Measurements from ENCODE around the gene PRDM11.

PRDM11 gene

DNA sequence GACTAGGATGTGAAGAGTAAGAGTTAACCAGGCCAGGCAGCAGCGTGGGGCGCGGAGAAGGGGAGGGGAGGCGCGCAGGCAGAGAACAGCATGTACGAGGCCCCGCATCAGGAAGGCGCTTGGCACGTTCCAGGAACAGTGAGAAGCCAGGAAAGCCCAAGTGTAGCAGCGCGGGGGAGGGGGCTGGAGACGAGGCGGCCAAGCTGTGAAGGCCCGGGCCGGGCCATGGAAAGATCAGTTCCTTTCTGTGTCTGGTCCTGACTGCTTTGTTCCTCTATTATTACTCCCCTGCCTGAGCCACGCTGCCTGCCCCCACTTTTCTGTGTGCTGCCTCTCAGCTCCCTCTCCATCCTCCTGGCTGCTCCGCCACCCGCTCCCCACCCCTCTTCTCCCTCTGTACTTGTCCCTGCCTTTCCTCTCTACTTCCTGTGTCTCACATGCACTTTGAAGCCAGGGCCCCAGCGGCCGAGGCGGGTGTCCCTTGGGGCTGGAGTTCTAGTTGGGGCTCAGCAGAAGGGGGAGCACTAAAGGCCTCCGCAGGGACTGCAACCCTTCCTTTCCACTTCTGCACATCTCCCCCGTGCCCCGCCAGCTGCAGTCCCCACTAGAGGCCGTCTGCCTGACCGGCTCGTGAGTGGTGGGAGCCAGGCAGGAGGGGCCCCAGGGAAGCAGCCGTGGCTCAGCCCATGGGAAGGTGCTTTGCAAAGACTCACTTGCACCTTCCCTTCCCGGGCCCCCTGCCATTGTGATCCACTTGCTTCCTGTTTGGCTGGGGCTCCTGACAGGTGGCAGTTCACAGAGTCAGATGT is 63.7 kb downstream of the PRDM11 start:
- Histone ChIP-seq H3K9ac (no peak overlapping the region), H3K79me2 (no peaks in the 10 kb centered on the region), H3K4me1 (no peaks in the 10 kb centered on the region), H3K27me3 (ENCODE audit: control insufficient read depth, insufficient read depth, low read length) (no peaks in the 10 kb centered on the region), H3K4me2 (ENCODE audit: low read length) (no peak overlapping the region), H3K4me3 (ENCODE audit: low read depth, low read length) (no peak overlapping the region), H3K9me3 (ENCODE audit: control insufficient read depth, low read length) (no peaks in the 10 kb centered on the region), H3K27ac (peak overlapping the region; percentile 11), H2AFZ (no peak overlapping the region), H3K36me3 (ENCODE audit: control insufficient read depth, insufficient read depth, low read length) (no peaks in the 10 kb centered on the region)
- TF ChIP-seq, protein P1, sequence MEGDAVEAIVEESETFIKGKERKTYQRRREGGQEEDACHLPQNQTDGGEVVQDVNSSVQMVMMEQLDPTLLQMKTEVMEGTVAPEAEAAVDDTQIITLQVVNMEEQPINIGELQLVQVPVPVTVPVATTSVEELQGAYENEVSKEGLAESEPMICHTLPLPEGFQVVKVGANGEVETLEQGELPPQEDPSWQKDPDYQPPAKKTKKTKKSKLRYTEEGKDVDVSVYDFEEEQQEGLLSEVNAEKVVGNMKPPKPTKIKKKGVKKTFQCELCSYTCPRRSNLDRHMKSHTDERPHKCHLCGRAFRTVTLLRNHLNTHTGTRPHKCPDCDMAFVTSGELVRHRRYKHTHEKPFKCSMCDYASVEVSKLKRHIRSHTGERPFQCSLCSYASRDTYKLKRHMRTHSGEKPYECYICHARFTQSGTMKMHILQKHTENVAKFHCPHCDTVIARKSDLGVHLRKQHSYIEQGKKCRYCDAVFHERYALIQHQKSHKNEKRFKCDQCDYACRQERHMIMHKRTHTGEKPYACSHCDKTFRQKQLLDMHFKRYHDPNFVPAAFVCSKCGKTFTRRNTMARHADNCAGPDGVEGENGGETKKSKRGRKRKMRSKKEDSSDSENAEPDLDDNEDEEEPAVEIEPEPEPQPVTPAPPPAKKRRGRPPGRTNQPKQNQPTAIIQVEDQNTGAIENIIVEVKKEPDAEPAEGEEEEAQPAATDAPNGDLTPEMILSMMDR (IDR thresholded peaks at IDR 0.05): no peak

GRCh38 chr11:45210846-45211245 is 64.4 kb downstream of the PRDM11 start:
- H3K27me3 ChIP-seq (ENCODE audit: control insufficient read depth, insufficient read depth, low read length): no peaks in the 10 kb centered on the region
- TF ChIP-seq, protein P1 (IDR thresholded peaks at IDR 0.05): no peak
- H3K27ac ChIP-seq: no peak overlapping the region
- no peaks in the 10 kb centered on the region for H3K36me3 ChIP-seq (ENCODE audit: control insufficient read depth, insufficient read depth, low read length)
- no peaks in the 10 kb centered on the region for H3K9me3 ChIP-seq (ENCODE audit: control insufficient read depth, low read length)
- H3K79me2 ChIP-seq: no peaks in the 10 kb centered on the region
- no peak overlapping the region for H3K9ac ChIP-seq
- no peak overlapping the region for H2AFZ ChIP-seq
- H3K4me2 ChIP-seq (ENCODE audit: low read length): no peak overlapping the region
- no peak overlapping the region for H3K4me3 ChIP-seq (ENCODE audit: low read depth, low read length)
- H3K4me1 ChIP-seq: no peaks in the 10 kb centered on the region

DNA sequence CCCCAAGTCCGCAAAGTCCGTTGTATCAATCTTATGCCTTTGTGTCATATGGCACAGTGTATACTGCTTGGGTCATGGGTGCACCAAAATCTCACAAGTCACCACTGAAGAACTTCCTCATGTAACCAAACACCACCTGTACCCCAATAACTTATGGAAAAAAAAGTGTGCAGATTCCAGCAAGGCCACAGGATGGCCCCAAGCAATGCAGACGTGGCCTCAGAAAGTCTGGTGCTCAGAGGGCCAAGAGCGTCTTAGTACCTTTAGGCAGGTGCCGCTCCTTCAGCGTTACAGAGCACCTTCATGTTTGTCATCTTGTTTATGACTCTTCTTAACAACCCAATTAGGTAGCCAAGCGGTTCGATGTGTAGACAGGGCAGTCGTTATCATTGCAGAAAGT is 65.3 kb downstream of the PRDM11 start:
- H3K27ac ChIP-seq: no peak overlapping the region
- H2AFZ ChIP-seq: no peak overlapping the region
- no peaks in the 10 kb centered on the region for H3K79me2 ChIP-seq
- no peaks in the 10 kb centered on the region for H3K36me3 ChIP-seq (ENCODE audit: control insufficient read depth, insufficient read depth, low read length)
- H3K27me3 ChIP-seq (ENCODE audit: control insufficient read depth, insufficient read depth, low read length): no peaks in the 10 kb centered on the region
- TF ChIP-seq, protein P1 (IDR thresholded peaks at IDR 0.05): no peak
- no peaks in the 10 kb centered on the region for H3K4me1 ChIP-seq
- no peak overlapping the region for H3K9ac ChIP-seq
- no peaks in the 10 kb centered on the region for H3K9me3 ChIP-seq (ENCODE audit: control insufficient read depth, low read length)
- H3K4me3 ChIP-seq (ENCODE audit: low read depth, low read length): no peak overlapping the region
- H3K4me2 ChIP-seq (ENCODE audit: low read length): no peak overlapping the region

DNA sequence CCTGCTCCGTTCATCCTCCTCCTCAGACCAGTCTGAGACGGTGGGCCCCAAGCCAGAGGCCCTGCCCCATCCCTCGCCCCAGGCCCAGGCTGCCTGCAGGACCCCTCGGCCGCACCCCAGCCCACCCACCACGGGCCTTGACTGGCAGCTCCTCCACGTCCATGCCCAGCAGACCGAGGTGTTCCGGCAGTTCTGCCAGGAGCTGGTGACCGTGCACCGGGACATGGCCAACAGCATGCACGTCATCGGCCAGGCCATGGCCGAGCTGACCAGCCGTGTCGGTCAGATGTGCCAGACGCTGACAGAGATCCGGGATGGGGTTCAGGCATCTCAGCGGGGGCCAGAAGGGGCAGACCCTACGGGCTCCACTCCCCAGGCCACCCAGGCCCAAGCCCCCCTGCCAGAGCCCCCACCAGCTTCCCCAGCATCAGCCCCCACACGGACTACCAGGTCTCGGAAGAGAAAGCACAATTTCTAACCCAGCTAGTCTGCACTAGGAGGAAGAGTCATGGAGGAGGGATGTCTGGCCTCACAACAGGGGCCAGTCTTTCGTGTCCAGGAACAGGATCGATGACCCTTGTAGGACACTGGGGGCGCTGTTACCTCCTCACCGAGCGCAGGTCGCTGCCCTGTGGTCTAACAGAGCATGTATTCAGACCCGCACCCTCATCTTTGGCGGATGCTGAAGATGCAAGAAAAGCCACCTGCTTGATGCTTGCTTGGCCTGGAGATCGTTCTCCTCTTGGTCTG is 66.3 kb downstream of the PRDM11 start:
- TF ChIP-seq, protein P1 (IDR thresholded peaks at IDR 0.05): no peak
- Histone ChIP-seq H3K9ac (no peak overlapping the region), H3K9me3 (ENCODE audit: control insufficient read depth, low read length) (no peaks in the 10 kb centered on the region), H3K36me3 (ENCODE audit: control insufficient read depth, insufficient read depth, low read length) (no peaks in the 10 kb centered on the region), H3K79me2 (no peaks in the 10 kb centered on the region), H3K27me3 (ENCODE audit: control insufficient read depth, insufficient read depth, low read length) (no peaks in the 10 kb centered on the region), H3K4me1 (no peaks in the 10 kb centered on the region), H3K4me3 (ENCODE audit: low read depth, low read length) (no peak overlapping the region), H3K27ac (no peak overlapping the region), H3K4me2 (ENCODE audit: low read length) (no peak overlapping the region), H2AFZ (no peak overlapping the region)

Measured in parathyroid adenoma (tissue), 2 donors.